B cell (primary cell): Measurements from ENCODE around the gene TPST2. TPM values are rescaled to one million over a fixed set of nuclear protein-coding genes. Genes with fewer than 3 reads are reported as not detected.

Experiments
- ATAC-seq: fragments of 200-7000 bp; cut with Tn5 transposase; one replicate; pipeline ENCODE4 v1.10.0; 2021; ENCODE audit warnings: low read depth, mild to moderate bottlenecking, moderate number of reproducible peaks, moderate library complexity
- CTCF ChIA-PET: fragments of 350-600 bp; sonication (Branson Sonifier 250); formaldehyde crosslinking; loops from one replicate; lab custom pipeline; 2021; ENCODE audit warnings: antibody characterized with exemption, inconsistent platforms; lab: Charles Lee
- POLR2A ChIA-PET: fragments of 350-600 bp; sonication (Branson Sonifier 250); formaldehyde crosslinking; loops from one replicate; lab custom pipeline; 2021; ENCODE audit warnings: antibody characterized with exemption; lab: Charles Lee
- DNase-seq: peaks from one replicate; pipeline ENCODE4 v3.0.0; 2013
- H2AFZ ChIP-seq: 2 replicates; pipeline ENCODE4 v1.6.1; 2012; ENCODE audit warnings: mild to moderate bottlenecking, low read depth, low read length; ENCODE audit not compliant: insufficient read depth, poor library complexity, severe bottlenecking
- H3K27ac ChIP-seq, 2 donors: 1 replicate in 1 of 2; 2 replicates in 1 of 2; pipeline ENCODE4 v1.5.1; 2012 to 2013; ENCODE audit warnings: low read length in 2 of 2, mild to moderate bottlenecking in 2 of 2, moderate library complexity in 1 of 2
- H3K27me3 ChIP-seq, 4 experiments: fragments of 200-600 bp in 1 of 4; sonication (generic) in 1 of 4; replicated peaks in 1 of 4; 1 replicate in 2 of 4; 2 replicates in 2 of 4; pipeline versions ENCODE4 v1.6.1 to v1.7.0; 2013 to 2016; ENCODE audit warnings: low read length in 3 of 4, mild to moderate bottlenecking in 2 of 4, mixed read lengths in 1 of 4, moderate library complexity in 1 of 4; ENCODE audit not compliant: insufficient read depth in 4 of 4, control insufficient read depth in 3 of 4; ENCODE audit errors: control extremely low read depth in 1 of 4
- H3K36me3 ChIP-seq, 2 experiments: replicated peaks in 1 of 2; 1 replicate in 1 of 2; 2 replicates in 1 of 2; pipeline versions ENCODE4 v1.6.1 to v1.7.1; 2013; ENCODE audit warnings: low read length in 1 of 2; ENCODE audit not compliant: insufficient read depth in 2 of 2, control insufficient read depth in 1 of 2; ENCODE audit errors: control extremely low read depth in 1 of 2, extremely low read depth in 1 of 2
- H3K4me1 ChIP-seq, 2 donors: fragments of 200-600 bp in 1 of 2; sonication (generic) in 1 of 2; 1 replicate in 1 of 2; 2 replicates in 1 of 2; pipeline versions ENCODE4 v1.5.1 to v1.6.1; 2013 to 2017; ENCODE audit warnings: low read length in 2 of 2; ENCODE audit not compliant: control insufficient read depth in 2 of 2, insufficient read depth in 2 of 2
- H3K4me2 ChIP-seq: replicated peaks from 2 replicates; pipeline ENCODE3; 2012; ENCODE audit warnings: mild to moderate bottlenecking, low read depth, low read length; ENCODE audit not compliant: poor library complexity, severe bottlenecking
- H3K4me3 ChIP-seq, 5 experiments: fragments of 200-600 bp in 1 of 5; sonication (generic) in 1 of 5; 1 replicate in 3 of 5; 2 replicates in 2 of 5; pipeline versions ENCODE4 v1.5.1 to v1.7.0; 2011 to 2016; ENCODE audit warnings: low read length in 4 of 5, mild to moderate bottlenecking in 4 of 5, low read depth in 2 of 5, control low read depth in 1 of 5, moderate library complexity in 1 of 5; ENCODE audit not compliant: insufficient read depth in 1 of 5; ENCODE audit errors: control extremely low read depth in 1 of 5, extremely low read depth in 1 of 5
- H3K79me2 ChIP-seq: fragments of 200-600 bp; sonication (generic); one replicate; pipeline ENCODE4 v1.6.0; 2016; ENCODE audit warnings: low read length; ENCODE audit not compliant: control insufficient read depth, insufficient read depth
- H3K9ac ChIP-seq: fragments of 200-600 bp; sonication (generic); 2 replicates; pipeline ENCODE4 v1.6.1; 2017; ENCODE audit warnings: mild to moderate bottlenecking, low read length, moderate library complexity
- H3K9me3 ChIP-seq, 3 donors: one replicate each; pipeline versions ENCODE4 v1.6.1 to v1.7.1; 2013; ENCODE audit warnings: low read length in 2 of 3; ENCODE audit not compliant: control insufficient read depth in 2 of 3, insufficient read depth in 1 of 3; ENCODE audit errors: control extremely low read depth in 1 of 3
- H4K20me1 ChIP-seq: 2 replicates; pipeline ENCODE4 v1.6.0; 2012; ENCODE audit warnings: mild to moderate bottlenecking, low read length; ENCODE audit not compliant: insufficient read depth, control insufficient read depth, poor library complexity, severe bottlenecking
- H3K27ac Mint-ChIP-seq: one replicate; pipeline ENCODE4 v1.8.0; 2021; ENCODE audit warnings: mixed read lengths
- H3K27me3 Mint-ChIP-seq: one replicate; pipeline ENCODE4 v1.8.0; 2021; ENCODE audit warnings: mixed read lengths
- H3K4me1 Mint-ChIP-seq: one replicate; pipeline ENCODE4 v1.8.0; 2021; ENCODE audit warnings: mixed read lengths
- H3K4me3 Mint-ChIP-seq: one replicate; pipeline ENCODE4 v1.8.0; 2021; ENCODE audit warnings: mixed read lengths
- H3K9me3 Mint-ChIP-seq: one replicate; pipeline ENCODE4 v1.8.0; 2022; ENCODE audit warnings: mixed read lengths; ENCODE audit not compliant: insufficient read depth
- EZH2 ChIP-seq: IDR thresholded peaks from 2 replicates; pipeline ENCODE4 v1.6.1; 2012; ENCODE audit warnings: borderline replicate concordance, low read depth, mild to moderate bottlenecking, moderate library complexity, low read length; ENCODE audit not compliant: insufficient read depth, poor library complexity, severe bottlenecking
- WGBS: methylation state at CpG from one replicate; pipeline ENCODE4 v1.1.5; 2013; ENCODE audit warnings: missing lambda C conversion rate; ENCODE audit not compliant: insufficient coverage; 5-methylcytosine and 5-hydroxymethylcytosine counted together
- intact Hi-C: fragments of 100-400 bp; cut with micrococcal nuclease; formaldehyde crosslinking; loops from one replicate; pipeline ENCODE4 v1.10.0; 2022
- polyA plus RNA-seq: library from polyadenylated mRNA; depleted of rRNA; stranded (reverse); fragments of >200 nt; gene quantifications from 2 replicates; pipeline ENCODE4 v1.2.3, GENCODE V29; 2012
- total RNA-seq, 2 donors: library from RNA; stranded (reverse); fragments of 120-200 nt in 1 of 2; gene quantifications; 1 replicate in 1 of 2; 2 replicates in 1 of 2; pipeline versions ENCODE4 v1.2.3 to v1.2.4, GENCODE V29; 2013 to 2022
- TF ChIP-seq, protein P1 (sequence below): fragments of 200-600 bp; IDR thresholded peaks from one replicate; pipeline ENCODE4 v1.8.0; 2022; ENCODE audit warnings: antibody characterized with exemption, mild to moderate bottlenecking

The TPST2 gene
- total and polyA plus RNA-seq, 2 donors (not counting 1 experiment from before 2014, with no cell fraction given), result 16.6 to 43.1 TPM

- Histone ChIP-seq H3K79me2 (peaks cover 78% of the 10 kb centered on the region), H3K4me1 (peaks cover 31 to 34% of the 10 kb centered on the region in 2 donors), H3K9me3 (no peaks in the 10 kb centered on the region), H3K27me3 (no peaks in the 10 kb centered on the region), H3K27ac (no peak overlapping the region), H2AFZ (no peak overlapping the region), H3K36me3 (peaks cover 0 to 48% of the 10 kb centered on the region in 2 experiments), H3K4me2 (no peak overlapping the region), H3K4me3 (no peak overlapping the region), H3K9ac (no peak overlapping the region), H4K20me1 (no peaks in the 10 kb centered on the region)
- no peaks in the 10 kb centered on the region for H3K27me3 Mint-ChIP-seq
- no peaks in the 10 kb centered on the region for H3K9me3 Mint-ChIP-seq
- H3K4me1 Mint-ChIP-seq, result peaks cover 42% of the 10 kb centered on the region
- CTCF ChIA-PET, result no interaction called here
- no peak for TF ChIP-seq EZH2
- TF ChIP-seq, protein P1, sequence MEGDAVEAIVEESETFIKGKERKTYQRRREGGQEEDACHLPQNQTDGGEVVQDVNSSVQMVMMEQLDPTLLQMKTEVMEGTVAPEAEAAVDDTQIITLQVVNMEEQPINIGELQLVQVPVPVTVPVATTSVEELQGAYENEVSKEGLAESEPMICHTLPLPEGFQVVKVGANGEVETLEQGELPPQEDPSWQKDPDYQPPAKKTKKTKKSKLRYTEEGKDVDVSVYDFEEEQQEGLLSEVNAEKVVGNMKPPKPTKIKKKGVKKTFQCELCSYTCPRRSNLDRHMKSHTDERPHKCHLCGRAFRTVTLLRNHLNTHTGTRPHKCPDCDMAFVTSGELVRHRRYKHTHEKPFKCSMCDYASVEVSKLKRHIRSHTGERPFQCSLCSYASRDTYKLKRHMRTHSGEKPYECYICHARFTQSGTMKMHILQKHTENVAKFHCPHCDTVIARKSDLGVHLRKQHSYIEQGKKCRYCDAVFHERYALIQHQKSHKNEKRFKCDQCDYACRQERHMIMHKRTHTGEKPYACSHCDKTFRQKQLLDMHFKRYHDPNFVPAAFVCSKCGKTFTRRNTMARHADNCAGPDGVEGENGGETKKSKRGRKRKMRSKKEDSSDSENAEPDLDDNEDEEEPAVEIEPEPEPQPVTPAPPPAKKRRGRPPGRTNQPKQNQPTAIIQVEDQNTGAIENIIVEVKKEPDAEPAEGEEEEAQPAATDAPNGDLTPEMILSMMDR, result no peak
- intact Hi-C loops, result no loop called here
- H3K4me3 Mint-ChIP-seq, result no peak overlapping the region
- ATAC-seq (no peak), DNase-seq (no peak)
- WGBS, result 100% methylated on average over 1 of the region's 4 CpGs
- POLR2A ChIA-PET, result no interaction called here
- peak overlapping the region; percentile 56 for H3K27ac Mint-ChIP-seq
These were observed 113.1 kb downstream of the TPST2 start for GRCh38 chr22:26476705-26477340.

DNA sequence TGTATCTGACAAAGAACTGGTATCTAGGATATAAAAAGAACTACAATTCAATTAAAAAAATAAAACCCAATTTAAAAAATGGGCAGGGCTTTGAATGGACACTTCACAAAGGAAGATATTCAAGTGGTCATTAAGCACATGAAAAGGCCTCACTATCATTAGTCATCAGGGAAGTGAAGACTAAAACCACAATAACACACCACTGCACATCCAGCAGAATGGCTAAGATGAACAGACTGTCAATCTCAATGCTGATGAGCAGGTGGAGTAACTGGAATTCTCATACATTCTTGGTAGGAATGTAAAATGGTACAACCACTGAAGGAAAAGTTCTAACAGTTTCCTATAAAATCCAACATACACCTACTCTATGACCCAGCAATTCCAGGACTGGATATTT is 115.2 kb downstream of the TPST2 start:
- TF ChIP-seq, protein P1, result no peak
- TF ChIP-seq EZH2, result no peak
- Histone ChIP-seq H3K36me3 (peaks cover 4 to 69% of the 10 kb centered on the region in 2 experiments), H3K79me2 (peaks cover 72% of the 10 kb centered on the region), H2AFZ (no peak overlapping the region), H3K9me3 (no peaks in the 10 kb centered on the region), H3K27ac (no peak overlapping the region), H3K4me1 (peaks cover 11 to 13% of the 10 kb centered on the region in 2 donors), H3K27me3 (no peaks in the 10 kb centered on the region), H3K4me3 (no peak overlapping the region), H4K20me1 (no peaks in the 10 kb centered on the region), H3K4me2 (no peak overlapping the region), H3K9ac (no peak overlapping the region)
- peaks cover 22% of the 10 kb centered on the region for H3K4me1 Mint-ChIP-seq
- no peak overlapping the region for H3K27ac Mint-ChIP-seq
- intact Hi-C loops, result no loop called here
- ChIA-PET CTCF (interaction anchor here (2.0 kb wide), 1 partner anchor 13 kb away, joined by 10 read pairs; no protein-coding TSS in a partner anchor), POLR2A (no interaction called here)
- H3K9me3 Mint-ChIP-seq, result no peaks in the 10 kb centered on the region
- ATAC-seq, result no peak
- no peaks in the 10 kb centered on the region for H3K27me3 Mint-ChIP-seq
- no peak for DNase-seq
- no peak overlapping the region for H3K4me3 Mint-ChIP-seq
